OCI-LY7 (cell line): ENCODE measurements around the gene GJA1.

Experiments used
- CTCF ChIP-seq: fragments of 200-600 bp; sonication (generic); conservative IDR thresholded peaks from 2 replicates; pipeline ENCODE4 v1.5.1; 2014; ENCODE audit warnings: mild to moderate bottlenecking, antibody characterized with exemption, low read length, moderate library complexity, mixed read lengths
- EZH2phosphoT487 ChIP-seq: fragments of 200-600 bp; sonication (generic); IDR thresholded peaks from 2 replicates; pipeline ENCODE4 v1.6.1; 2018; ENCODE audit warnings: low read depth, borderline replicate concordance, mild to moderate bottlenecking, mixed run types, antibody characterized with exemption, low read length, moderate library complexity, mixed read lengths

GRCh38 chr6:121482751-121483150 is 47.3 kb downstream of the GJA1 start:
- TF ChIP-seq CTCF (no peak), EZH2phosphoT487 (no peak)
